Neutrophil (primary cell): Measurements from ENCODE around the gene HECTD1.

ENCODE experiments used
- H3K27ac ChIP-seq: fragments of 200-600 bp; sonication (generic); 2 replicates; pipeline ENCODE4 v1.5.1; 2016; ENCODE audit warnings: mild to moderate bottlenecking, moderate library complexity
- H3K27me3 ChIP-seq: fragments of 200-600 bp; sonication (generic); 2 replicates; pipeline ENCODE4 v1.6.0; 2016; ENCODE audit warnings: mild to moderate bottlenecking
- H3K36me3 ChIP-seq: fragments of 200-600 bp; sonication (generic); 2 replicates; pipeline ENCODE4 v1.5.1; 2017
- H3K4me1 ChIP-seq, 2 experiments: fragments of 200-600 bp in 1 of 2; sonication (generic) in 1 of 2; 1 replicate in 1 of 2; 2 replicates in 1 of 2; pipeline versions ENCODE4 v1.5.1 to v1.6.1; 2013 to 2016; ENCODE audit warnings: low read depth in 1 of 2, low read length in 1 of 2, mild to moderate bottlenecking in 1 of 2, moderate library complexity in 1 of 2; ENCODE audit not compliant: control insufficient read depth in 1 of 2, insufficient read depth in 1 of 2
- H3K4me3 ChIP-seq, 2 experiments: fragments of 200-600 bp in 1 of 2; sonication (generic) in 1 of 2; 1 replicate in 1 of 2; 2 replicates in 1 of 2; pipeline ENCODE4 v1.5.1; 2013 to 2016; ENCODE audit warnings: low read depth in 1 of 2, low read length in 1 of 2, mild to moderate bottlenecking in 1 of 2, moderate library complexity in 1 of 2
- H3K9me3 ChIP-seq: fragments of 200-600 bp; sonication (generic); 2 replicates; pipeline ENCODE4 v1.5.1; 2016
- TF ChIP-seq, protein P1 (sequence below): fragments of 200-600 bp; sonication (generic); IDR thresholded peaks from 2 replicates; pipeline ENCODE4 v1.5.1; 2016; ENCODE audit warnings: antibody characterized with exemption

Gene HECTD1

DNA sequence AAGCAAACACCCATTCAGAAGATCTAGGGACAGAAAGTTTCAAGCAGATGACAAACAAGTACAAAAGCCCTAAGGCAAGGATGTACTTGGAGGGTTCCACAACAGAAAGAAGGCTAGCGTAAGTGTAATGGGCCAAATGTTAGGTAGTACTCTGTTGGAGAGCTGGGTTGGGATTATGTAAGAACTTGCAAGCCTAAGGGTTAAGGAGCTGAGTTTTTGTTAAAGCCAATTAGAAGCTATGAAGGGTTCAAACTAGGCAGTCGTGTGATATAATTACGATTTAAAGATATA, 41.4 kb downstream of the HECTD1 start:
- TF ChIP-seq, protein P1, sequence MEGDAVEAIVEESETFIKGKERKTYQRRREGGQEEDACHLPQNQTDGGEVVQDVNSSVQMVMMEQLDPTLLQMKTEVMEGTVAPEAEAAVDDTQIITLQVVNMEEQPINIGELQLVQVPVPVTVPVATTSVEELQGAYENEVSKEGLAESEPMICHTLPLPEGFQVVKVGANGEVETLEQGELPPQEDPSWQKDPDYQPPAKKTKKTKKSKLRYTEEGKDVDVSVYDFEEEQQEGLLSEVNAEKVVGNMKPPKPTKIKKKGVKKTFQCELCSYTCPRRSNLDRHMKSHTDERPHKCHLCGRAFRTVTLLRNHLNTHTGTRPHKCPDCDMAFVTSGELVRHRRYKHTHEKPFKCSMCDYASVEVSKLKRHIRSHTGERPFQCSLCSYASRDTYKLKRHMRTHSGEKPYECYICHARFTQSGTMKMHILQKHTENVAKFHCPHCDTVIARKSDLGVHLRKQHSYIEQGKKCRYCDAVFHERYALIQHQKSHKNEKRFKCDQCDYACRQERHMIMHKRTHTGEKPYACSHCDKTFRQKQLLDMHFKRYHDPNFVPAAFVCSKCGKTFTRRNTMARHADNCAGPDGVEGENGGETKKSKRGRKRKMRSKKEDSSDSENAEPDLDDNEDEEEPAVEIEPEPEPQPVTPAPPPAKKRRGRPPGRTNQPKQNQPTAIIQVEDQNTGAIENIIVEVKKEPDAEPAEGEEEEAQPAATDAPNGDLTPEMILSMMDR, result no peak
- no peaks in the 10 kb centered on the region for H3K4me1 ChIP-seq
- H3K9me3 ChIP-seq, result no peaks in the 10 kb centered on the region
- H3K36me3 ChIP-seq, result peaks cover 93% of the 10 kb centered on the region
- no peaks in the 10 kb centered on the region for H3K27me3 ChIP-seq
- no peak overlapping the region for H3K4me3 ChIP-seq
- no peak overlapping the region for H3K27ac ChIP-seq

DNA sequence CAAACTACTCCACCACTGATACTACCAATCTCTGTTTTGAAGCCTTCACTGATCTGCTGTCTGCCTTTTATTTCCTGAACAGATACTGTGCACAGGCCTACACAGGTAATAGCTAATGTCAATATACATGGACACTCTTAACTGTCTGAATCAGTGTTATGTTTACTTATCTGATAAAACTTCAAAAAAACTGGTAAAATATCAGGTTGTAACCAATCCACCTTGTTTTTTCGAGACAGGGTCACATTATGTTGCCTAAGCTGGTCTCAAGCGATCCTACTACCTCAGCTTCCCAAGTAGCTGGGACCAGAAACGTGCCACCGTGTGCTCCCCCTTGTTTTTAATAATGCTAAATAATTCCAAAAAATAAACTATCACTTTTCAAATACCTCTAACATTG, 43.5 kb downstream of the HECTD1 start:
- H3K27me3 ChIP-seq, result no peaks in the 10 kb centered on the region
- H3K9me3 ChIP-seq, result no peaks in the 10 kb centered on the region
- H3K27ac ChIP-seq, result no peak overlapping the region
- H3K36me3 ChIP-seq, result peaks cover 90% of the 10 kb centered on the region
- TF ChIP-seq, protein P1, result no peak
- no peak overlapping the region for H3K4me3 ChIP-seq
- no peaks in the 10 kb centered on the region for H3K4me1 ChIP-seq

DNA sequence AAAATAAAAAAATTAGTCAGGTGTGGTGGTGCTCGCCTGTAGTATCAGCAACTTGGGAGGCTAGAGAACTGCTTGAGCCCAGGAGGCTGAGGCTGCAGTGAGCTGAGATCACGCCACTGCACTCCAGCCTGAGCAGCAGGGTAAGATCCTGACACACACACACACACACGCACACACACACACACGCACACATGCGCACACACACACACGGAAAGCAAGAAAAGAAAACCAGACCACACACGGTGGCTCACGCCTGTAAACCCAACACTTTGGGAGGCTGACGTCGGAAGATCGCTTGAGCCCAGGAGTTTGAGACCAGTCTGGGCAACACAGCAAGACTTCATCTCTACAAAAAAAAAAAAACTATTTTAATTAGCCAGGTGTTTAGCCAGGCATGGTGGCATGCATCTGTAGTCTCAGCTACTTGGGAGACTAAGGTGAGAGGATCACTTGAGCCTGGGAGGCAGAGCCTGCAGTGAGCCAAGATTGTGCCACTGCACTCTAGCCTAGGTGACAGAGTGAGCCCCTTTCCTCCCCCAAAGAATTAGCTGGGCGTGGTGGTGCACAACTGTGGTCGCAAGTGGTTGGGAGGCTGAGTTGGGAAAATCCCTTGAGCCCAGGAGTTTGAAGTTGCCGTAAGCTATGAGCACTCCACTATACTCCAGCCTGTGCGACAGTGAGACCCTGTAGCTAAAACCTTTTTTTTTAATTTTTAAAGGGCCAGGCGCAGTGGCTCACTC, 44.5 kb downstream of the HECTD1 start:
- Histone ChIP-seq H3K4me3 (no peak overlapping the region), H3K36me3 (peaks cover 89% of the 10 kb centered on the region)
- TF ChIP-seq, protein P1, result no peak

DNA sequence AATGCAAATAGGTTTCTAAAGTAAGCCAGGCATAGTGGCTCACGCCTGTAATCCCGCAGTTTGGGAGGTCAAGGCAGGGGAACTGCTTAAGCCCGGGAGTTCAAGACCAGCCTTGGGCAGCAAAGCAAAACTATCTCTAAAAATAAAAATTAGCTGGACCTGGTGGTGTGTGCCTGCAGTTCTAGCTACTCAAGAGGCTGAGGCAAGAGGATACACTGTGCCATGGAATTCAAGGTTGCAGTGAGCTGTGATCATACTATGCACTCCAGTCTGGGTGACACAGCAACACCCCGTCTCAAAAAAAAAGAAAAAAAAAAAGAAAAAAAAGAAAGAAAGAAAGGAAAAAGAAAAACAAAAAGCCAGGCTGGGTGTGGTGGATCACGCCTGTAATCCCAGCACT, 46.3 kb downstream of the HECTD1 start:
- H3K27me3 ChIP-seq, result no peaks in the 10 kb centered on the region
- H3K36me3 ChIP-seq, result peaks cover 82% of the 10 kb centered on the region
- no peaks in the 10 kb centered on the region for H3K9me3 ChIP-seq
- H3K4me1 ChIP-seq, result no peaks in the 10 kb centered on the region
- H3K4me3 ChIP-seq, result no peak overlapping the region
- H3K27ac ChIP-seq, result no peak overlapping the region
- TF ChIP-seq, protein P1, result no peak

More for the DNA sequence above, 44.5 kb downstream of the HECTD1 start:
- Histone ChIP-seq H3K27me3 (no peaks in the 10 kb centered on the region), H3K9me3 (no peaks in the 10 kb centered on the region), H3K4me1 (no peaks in the 10 kb centered on the region), H3K27ac (no peak overlapping the region)

DNA sequence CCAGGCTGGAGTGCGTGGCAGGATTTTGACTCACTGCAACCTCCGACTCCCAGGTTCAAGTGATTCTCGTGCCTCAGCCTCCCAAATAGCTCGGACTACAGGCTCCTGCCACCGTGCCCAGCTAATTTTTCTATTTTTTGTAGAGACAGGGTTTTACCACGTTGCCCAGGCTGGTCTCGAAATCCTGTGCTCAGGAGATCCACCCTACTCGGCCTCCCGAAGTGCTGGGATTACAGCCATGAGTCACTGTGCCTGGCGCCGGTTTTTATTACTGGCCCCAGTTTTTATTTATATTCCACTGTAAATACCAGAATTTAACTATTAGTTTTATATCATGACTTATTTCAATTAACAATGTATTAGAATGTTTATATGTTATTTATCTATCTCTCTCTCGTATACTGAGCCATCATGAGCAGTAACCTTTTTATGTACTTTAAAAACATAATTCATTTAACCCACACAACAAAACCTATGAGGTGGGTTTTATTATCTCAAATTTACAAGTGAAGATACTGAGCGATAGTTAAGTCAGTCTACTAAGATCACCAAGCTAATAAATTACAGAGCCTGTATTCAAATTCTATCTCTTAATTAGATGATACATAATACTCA, 47.8 kb downstream of the HECTD1 start:
- TF ChIP-seq, protein P1, result no peak
- Histone ChIP-seq H3K4me3 (no peak overlapping the region), H3K4me1 (no peaks in the 10 kb centered on the region), H3K9me3 (no peaks in the 10 kb centered on the region), H3K36me3 (peaks cover 84% of the 10 kb centered on the region), H3K27ac (no peak overlapping the region), H3K27me3 (no peaks in the 10 kb centered on the region)
